Fibroblast of the aortic adventitia (primary cell): ENCODE measurements around the gene TPRG1L. TPM values are rescaled to one million over a fixed set of nuclear protein-coding genes. Genes with fewer than 3 reads are reported as not detected.

Experiments
- DNase-seq: peaks from one replicate; pipeline ENCODE4 v3.0.0-alpha.2; 2010; ENCODE audit warnings: low read depth
- H3K4me3 ChIP-seq: 2 replicates; pipeline ENCODE4 v1.5.1; 2011; ENCODE audit warnings: low read depth, mild to moderate bottlenecking, control low read depth, low read length, moderate library complexity
- CTCF ChIP-seq: IDR thresholded peaks from 2 replicates; pipeline ENCODE4 v1.5.1; 2011; ENCODE audit warnings: mild to moderate bottlenecking, low read length, control low read depth, inconsistent platforms; ENCODE audit not compliant: insufficient read depth
- total RNA-seq: library from RNA; depleted of rRNA; stranded (reverse); fragments of >200 nt; gene quantifications from 2 replicates; pipeline ENCODE4 v1.2.3, GENCODE V29; 2012; ENCODE audit warnings: low replicate concordance

The TPRG1L gene
- total RNA-seq, 1 donor: 44.4 TPM

GRCh38 chr1:3641046-3641760 lies 16.4 kb downstream of the TPRG1L start:
- DNase-seq: no peak
- TF ChIP-seq CTCF: no peak
- H3K4me3 ChIP-seq: no peak overlapping the region

- no peak for TF ChIP-seq CTCF
- H3K4me3 ChIP-seq: no peak overlapping the region
- no peak for DNase-seq
Observed at GRCh38 chr1:3641816-3642215, 17.0 kb downstream of the TPRG1L start.

- TF ChIP-seq CTCF: no peak
- H3K4me3 ChIP-seq: no peak overlapping the region
- no peak for DNase-seq
Observed at GRCh38 chr1:3642919-3643675, 18.3 kb downstream of the TPRG1L start.

GRCh38 chr1:3644273-3644672 lies 19.5 kb downstream of the TPRG1L start:
- no peak overlapping the region for H3K4me3 ChIP-seq
- no peak for DNase-seq

GRCh38 chr1:3645247-3645646 lies 20.4 kb downstream of the TPRG1L start:
- no peak overlapping the region for H3K4me3 ChIP-seq
- DNase-seq: no peak
- TF ChIP-seq CTCF: no peak

More at GRCh38 chr1:3644273-3644672, 19.5 kb downstream of the TPRG1L start:
- no peak for TF ChIP-seq CTCF

GRCh38 chr1:3645666-3646355 lies 21.0 kb downstream of the TPRG1L start:
- DNase-seq: no peak
- no peak for TF ChIP-seq CTCF

More at GRCh38 chr1:3645666-3646355, 21.0 kb downstream of the TPRG1L start:
- H3K4me3 ChIP-seq: no peak overlapping the region
